ENCODE results near the gene PDE6H. TPM values are rescaled to one million over a fixed set of nuclear protein-coding genes. Genes with fewer than 3 reads are reported as not detected.

The PDE6H gene
- total and polyA plus RNA-seq, 7 experiments from 2014 or later, result 2.7 TPM; not detected in 6

- CTCF ChIA-PET, result no interaction called here
Measured at GRCh38 chr12:14951851-14952250, 21.0 kb upstream of the PDE6H start.

DNA sequence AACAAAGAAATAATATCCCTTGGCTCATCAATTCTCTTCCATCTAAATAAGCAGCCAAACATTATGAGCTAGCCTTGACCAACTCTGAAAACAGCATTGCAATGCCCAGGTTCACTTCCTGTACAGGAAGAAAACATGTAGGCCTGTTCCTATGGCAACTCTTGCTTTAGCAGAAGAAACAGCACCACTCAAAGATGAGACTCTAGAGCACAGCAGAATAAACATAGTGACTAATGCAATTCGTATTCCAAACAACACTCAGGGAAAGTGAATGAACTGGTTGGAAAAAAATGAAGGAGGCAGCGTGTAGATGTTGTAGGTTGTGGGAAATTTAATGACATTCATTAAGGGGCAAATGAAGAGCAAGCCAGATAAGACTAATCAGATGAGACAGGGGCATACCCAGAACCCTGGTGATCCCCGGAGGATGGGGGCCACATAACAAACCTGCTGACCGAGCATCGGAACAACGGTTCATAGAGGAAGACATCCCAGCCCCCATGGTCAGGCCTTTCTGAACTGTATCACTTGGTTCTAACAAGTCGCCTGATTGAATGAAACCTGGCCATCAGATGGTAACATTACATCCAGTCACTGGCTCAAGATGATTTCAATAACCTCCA is 20.4 kb upstream of the PDE6H start:
- peaks cover 19 to 61% (median 52%) of the 10 kb centered on the region in 5 donors for H3K36me3 Mint-ChIP-seq
- Histone ChIP-seq H3K27me3 (ENCODE audit: control insufficient read depth in 2 of 2, insufficient read depth in 2 of 2, low read length in 2 of 2) (no peaks in the 10 kb centered on the region), H3K36me3 (ENCODE audit: control insufficient read depth in 2 of 3, insufficient read depth in 3 of 3, low read length in 3 of 3) (peaks cover 28 to 36% (median 34%) of the 10 kb centered on the region in 3 experiments), H3K4me3 (ENCODE audit: low read length) (peak overlapping the region; percentile 39), H3K27ac (ENCODE audit: low read depth, low read length) (peak overlapping the region; percentile 96), H3K9me3 (ENCODE audit: control insufficient read depth in 2 of 3, low read length in 3 of 3) (no peaks in the 10 kb centered on the region), H3K4me1 (ENCODE audit: control insufficient read depth in 2 of 2, insufficient read depth in 2 of 2, low read length in 2 of 2) (peaks cover 77 to 94% of the 10 kb centered on the region in 2 donors)
- ChIA-PET POLR2A (interaction anchor here (0.8 to 3.3 kb wide), 8 partner anchors 9 to 214 kb away, joined by 3 to 18 read pairs (median 6); partner anchors contain the start of genes ARHGDIB and ERP27), CTCF (no interaction called here)
- H3K4me1 Mint-ChIP-seq, result peaks cover 62 to 99% (median 94%) of the 10 kb centered on the region in 7 donors
- H3K9me3 Mint-ChIP-seq, result peaks cover 0 to 3% (median 0%) of the 10 kb centered on the region in 11 donors
- peak in 8 of 9 donors; percentile 29 to 85 (median 78) for DNase-seq
- intact Hi-C loops (cut with micrococcal nuclease), result loop anchor here (1.0 to 5.0 kb wide), 9 partner anchors 9 to 586 kb away; partner anchors contain the start of genes ARHGDIB (in 2 of the 2), C12orf60 (in 2 of the 2), WBP11 (in 2 of the 2) and MGP (in 1 of the 2)
- peak; percentile 82 for ATAC-seq
- peak overlapping the region; percentile 92 to 99 (median 97) for H3K27ac Mint-ChIP-seq
- peak overlapping the region; percentile 72 to 97 (median 88) for H3K4me3 Mint-ChIP-seq
- no peaks in the 10 kb centered on the region for H3K27me3 Mint-ChIP-seq

More at GRCh38 chr12:14951851-14952250, 21.0 kb upstream of the PDE6H start:
- no peaks in the 10 kb centered on the region for H3K27me3 ChIP-seq (ENCODE audit: control insufficient read depth in 2 of 2, insufficient read depth in 2 of 2, low read length in 2 of 2)
- H3K9me3 ChIP-seq (ENCODE audit: control insufficient read depth in 2 of 3, low read length in 3 of 3), result no peaks in the 10 kb centered on the region
- H3K4me3 Mint-ChIP-seq, result peak overlapping the region; percentile 72 to 97 (median 88)
- peaks cover 0 to 3% (median 0%) of the 10 kb centered on the region in 11 donors for H3K9me3 Mint-ChIP-seq
- H3K36me3 ChIP-seq (ENCODE audit: control insufficient read depth in 2 of 3, insufficient read depth in 3 of 3, low read length in 3 of 3), result peaks cover 34 to 41% (median 40%) of the 10 kb centered on the region in 3 experiments
- H3K4me1 Mint-ChIP-seq, result peaks cover 66 to 99% (median 94%) of the 10 kb centered on the region in 7 donors
- DNase-seq (no peak), ATAC-seq (no peak)
- peaks cover 19 to 61% (median 56%) of the 10 kb centered on the region in 5 donors for H3K36me3 Mint-ChIP-seq
- peaks cover 79 to 94% of the 10 kb centered on the region in 2 donors for H3K4me1 ChIP-seq (ENCODE audit: control insufficient read depth in 2 of 2, insufficient read depth in 2 of 2, low read length in 2 of 2)
- intact Hi-C loops (cut with micrococcal nuclease), result loop anchor here (1.0 to 5.0 kb wide), 9 partner anchors 9 to 585 kb away; partner anchors contain the start of genes ARHGDIB (in 2 of the 2), C12orf60 (in 2 of the 2), WBP11 (in 2 of the 2) and MGP (in 1 of the 2)
- POLR2A ChIA-PET, result interaction anchor here (0.8 to 3.3 kb wide), 7 partner anchors 10 to 214 kb away, joined by 3 to 18 read pairs (median 3); partner anchors contain the start of gene ARHGDIB
- H3K4me3 ChIP-seq (ENCODE audit: low read length), result peak overlapping the region; percentile 39
- no peaks in the 10 kb centered on the region for H3K27me3 Mint-ChIP-seq
- H3K27ac ChIP-seq (ENCODE audit: low read depth, low read length), result peak overlapping the region; percentile 96
- peak overlapping the region; percentile 92 to 99 (median 97) for H3K27ac Mint-ChIP-seq

DNA sequence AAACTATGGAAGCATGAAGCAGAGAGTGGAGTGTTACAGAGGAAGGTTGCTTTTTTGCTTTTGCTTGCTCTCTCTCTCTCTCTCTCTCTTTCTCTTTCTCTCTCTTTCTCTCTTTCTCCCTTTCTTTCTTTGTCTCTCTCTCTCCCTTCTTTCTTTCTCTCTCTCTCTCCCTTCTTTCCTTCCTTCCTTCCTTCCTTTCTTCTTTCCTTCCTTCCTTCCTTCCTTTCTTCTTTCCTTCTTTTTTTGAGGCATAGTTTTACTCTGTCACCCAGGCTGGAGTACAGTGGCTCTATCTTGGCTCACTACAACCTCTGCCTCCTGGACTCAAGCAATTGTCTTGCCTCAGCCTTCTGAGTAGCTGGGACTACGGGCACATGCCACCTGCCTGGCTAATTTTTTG is 19.1 kb upstream of the PDE6H start:
- peaks cover 64 to 89% of the 10 kb centered on the region in 2 donors for H3K4me1 ChIP-seq (ENCODE audit: control insufficient read depth in 2 of 2, insufficient read depth in 2 of 2, low read length in 2 of 2)
- CTCF ChIA-PET, result interaction anchor here (0.7 to 1.2 kb wide), 3 partner anchors 16 to 578 kb away, joined by 3 to 5 read pairs (median 4); partner anchors contain the start of gene ERP27
- peaks cover 64 to 92% (median 88%) of the 10 kb centered on the region in 7 donors for H3K4me1 Mint-ChIP-seq
- ATAC-seq, result no peak
- H3K27me3 ChIP-seq (ENCODE audit: control insufficient read depth in 2 of 2, insufficient read depth in 2 of 2, low read length in 2 of 2), result no peaks in the 10 kb centered on the region
- H3K9me3 ChIP-seq (ENCODE audit: control insufficient read depth in 2 of 3, low read length in 3 of 3), result no peaks in the 10 kb centered on the region
- H3K36me3 ChIP-seq (ENCODE audit: control insufficient read depth in 2 of 3, insufficient read depth in 3 of 3, low read length in 3 of 3), result peaks cover 22 to 30% (median 24%) of the 10 kb centered on the region in 3 experiments
- intact Hi-C loops (cut with micrococcal nuclease), result loop anchor here (2.0 to 5.0 kb wide), 4 partner anchors 69 to 587 kb away; partner anchors contain the start of genes C12orf60 (in 1 of the 2), MGP (in 1 of the 2) and WBP11 (in 1 of the 2)
- peak overlapping the region; percentile 92 to 99 (median 97) for H3K27ac Mint-ChIP-seq
- no peak for DNase-seq
- peaks cover 0 to 4% (median 0%) of the 10 kb centered on the region in 11 donors for H3K9me3 Mint-ChIP-seq
- H3K4me3 Mint-ChIP-seq, result peak overlapping the region; percentile 72 to 97 (median 88)
- peaks cover 17 to 63% (median 53%) of the 10 kb centered on the region in 5 donors for H3K36me3 Mint-ChIP-seq
- peak overlapping the region; percentile 39 for H3K4me3 ChIP-seq (ENCODE audit: low read length)
- no peaks in the 10 kb centered on the region for H3K27me3 Mint-ChIP-seq
- POLR2A ChIA-PET, result interaction anchor here (0.6 to 2.3 kb wide), 16 partner anchors 9 to 581 kb away, joined by 3 to 21 read pairs (median 4); partner anchors contain the start of genes C12orf60, ERP27, PDE6H and WBP11
- H3K27ac ChIP-seq (ENCODE audit: low read depth, low read length), result peak overlapping the region; percentile 96

DNA sequence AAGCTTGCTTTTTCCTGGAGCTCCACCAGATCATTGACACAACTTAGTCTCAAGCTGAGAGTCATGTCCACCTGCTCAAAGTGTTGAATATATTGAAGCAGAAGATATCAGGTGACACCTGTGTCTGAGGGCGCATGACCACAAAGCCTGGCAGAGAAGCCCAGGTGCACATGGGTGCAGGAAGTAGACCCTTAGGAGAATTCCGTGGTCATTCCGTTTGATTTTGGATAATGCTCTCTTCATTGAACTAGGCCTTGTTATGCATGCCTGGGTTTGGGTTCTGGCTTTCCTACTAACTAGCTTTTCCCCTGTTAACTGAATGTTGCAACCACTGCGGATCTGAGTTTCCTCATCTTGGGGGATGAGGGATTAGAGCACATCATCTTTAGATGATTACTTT is 18.6 kb upstream of the PDE6H start:
- H3K4me3 Mint-ChIP-seq, result peak overlapping the region; percentile 72 to 97 (median 88)
- no peaks in the 10 kb centered on the region for H3K27me3 Mint-ChIP-seq
- H3K9me3 Mint-ChIP-seq, result peaks cover 0 to 4% (median 0%) of the 10 kb centered on the region in 11 donors
- peak overlapping the region; percentile 92 to 99 (median 97) for H3K27ac Mint-ChIP-seq
- no peak for ATAC-seq
- H3K9me3 ChIP-seq (ENCODE audit: control insufficient read depth in 2 of 3, low read length in 3 of 3), result no peaks in the 10 kb centered on the region
- peaks cover 61 to 87% (median 83%) of the 10 kb centered on the region in 7 donors for H3K4me1 Mint-ChIP-seq
- CTCF ChIA-PET, result interaction anchor here (0.7 to 1.2 kb wide), 3 partner anchors 16 to 578 kb away, joined by 3 to 5 read pairs (median 4); partner anchors contain the start of gene ERP27
- H3K36me3 ChIP-seq (ENCODE audit: control insufficient read depth in 2 of 3, insufficient read depth in 3 of 3, low read length in 3 of 3), result peaks cover 19 to 26% (median 19%) of the 10 kb centered on the region in 3 experiments
- POLR2A ChIA-PET, result interaction anchor here (0.6 to 2.3 kb wide), 16 partner anchors 9 to 580 kb away, joined by 3 to 21 read pairs (median 4); partner anchors contain the start of genes C12orf60, ERP27, PDE6H and WBP11
- H3K36me3 Mint-ChIP-seq, result peaks cover 14 to 63% (median 51%) of the 10 kb centered on the region in 5 donors
- H3K4me1 ChIP-seq (ENCODE audit: control insufficient read depth in 2 of 2, insufficient read depth in 2 of 2, low read length in 2 of 2), result peaks cover 59 to 84% of the 10 kb centered on the region in 2 donors
- no peaks in the 10 kb centered on the region for H3K27me3 ChIP-seq (ENCODE audit: control insufficient read depth in 2 of 2, insufficient read depth in 2 of 2, low read length in 2 of 2)
- H3K27ac ChIP-seq (ENCODE audit: low read depth, low read length), result peak overlapping the region; percentile 96
- H3K4me3 ChIP-seq (ENCODE audit: low read length), result peak overlapping the region; percentile 39
- intact Hi-C loops (cut with micrococcal nuclease), result loop anchor here in 1 of 2 donors (5.0 kb wide), 1 partner anchor 547 kb away; no protein-coding TSS in a partner anchor
- DNase-seq, result peak in 1 of 9 donors; percentile 41

- no peaks in the 10 kb centered on the region for H3K27me3 ChIP-seq (ENCODE audit: control insufficient read depth in 2 of 2, insufficient read depth in 2 of 2, low read length in 2 of 2)
- H3K36me3 ChIP-seq (ENCODE audit: control insufficient read depth in 2 of 3, insufficient read depth in 3 of 3, low read length in 3 of 3), result peaks cover 4 to 23% (median 8%) of the 10 kb centered on the region in 3 experiments
- peak overlapping the region; percentile 88 to 100 (median 97) for H3K4me3 Mint-ChIP-seq
- H3K4me3 ChIP-seq (ENCODE audit: low read length), result peak overlapping the region; percentile 84
- ChIA-PET POLR2A (interaction anchor here (0.9 to 7.0 kb wide), 11 partner anchors 9 to 186 kb away, joined by 3 to 115 read pairs (median 7); partner anchors contain the start of genes C12orf60, ERP27 and WBP11), CTCF (interaction anchor here (2.8 kb wide), 1 partner anchor 39 kb away, joined by 11 read pairs; no protein-coding TSS in a partner anchor)
- H3K4me1 ChIP-seq (ENCODE audit: control insufficient read depth in 2 of 2, insufficient read depth in 2 of 2, low read length in 2 of 2), result peaks cover 41 to 65% of the 10 kb centered on the region in 2 donors
- H3K4me1 Mint-ChIP-seq, result peaks cover 46 to 71% (median 63%) of the 10 kb centered on the region in 7 donors
- ATAC-seq (no peak), DNase-seq (peak in 2 of 9 donors; percentile 30 to 49)
- H3K27me3 Mint-ChIP-seq, result peaks cover 0 to under 1% (median 0%) of the 10 kb centered on the region in 5 donors
- peaks cover 10 to 59% (median 52%) of the 10 kb centered on the region in 5 donors for H3K36me3 Mint-ChIP-seq
- H3K27ac ChIP-seq (ENCODE audit: low read depth, low read length), result peak overlapping the region; percentile 96
- intact Hi-C loops (cut with micrococcal nuclease), result loop anchor here in 1 of 2 donors (5.0 kb wide), 1 partner anchor 96 kb away; no protein-coding TSS in a partner anchor
- peaks cover 0 to 6% (median 0%) of the 10 kb centered on the region in 11 donors for H3K9me3 Mint-ChIP-seq
- H3K9me3 ChIP-seq (ENCODE audit: control insufficient read depth in 2 of 3, low read length in 3 of 3), result no peaks in the 10 kb centered on the region
- peak overlapping the region; percentile 83 to 98 (median 96) for H3K27ac Mint-ChIP-seq
Measured at GRCh38 chr12:14956024-14956891, 16.6 kb upstream of the PDE6H start.

Measured in naive thymus-derived CD4-positive, alpha-beta T cell (primary cell).